Measurements from ENCODE around the gene SAT1.

GRCh38 chrX:23811108-23811651 is 28.2 kb downstream of the SAT1 start:
- TF ChIP-seq CTCF (IDR thresholded peaks at IDR 0.05) (no peak), POLR2A (IDR thresholded peaks at IDR 0.05) (no peak)
